K562 (cell line): ENCODE measurements around the gene UTS2R.

ENCODE experiments used
- DIDO1 ChIP-seq: fragments of 450-650 bp; IDR thresholded peaks from 2 replicates; pipeline ENCODE4 v1.6.1; 2016; ENCODE audit warnings: low read depth, missing biosample characterization, missing genetic modification characterization
- E2F4 ChIP-seq: sonication (generic); formaldehyde crosslinking; IDR thresholded peaks from 2 replicates; pipeline ENCODE4 v1.8.0; 2022; ENCODE audit warnings: mild to moderate bottlenecking, low read depth, missing genetic modification reagents
- MYC ChIP-seq, 2 experiments: fragments of 250-450 bp in 1 of 2; sonication (Bioruptor Pico) in 1 of 2; IDR thresholded peaks; 2 replicates each; pipeline versions ENCODE4 v1.5.1 to v1.6.1; 2012 to 2021; ENCODE audit warnings: low read depth in 2 of 2, borderline replicate concordance in 1 of 2, improper control_type of control experiment in 1 of 2, low read length in 1 of 2, mild to moderate bottlenecking in 1 of 2, moderate library complexity in 1 of 2
- NEUROD1 ChIP-seq: fragments of 150-350 bp; IDR thresholded peaks from 2 replicates; pipeline ENCODE4 v1.6.1; 2014; ENCODE audit warnings: borderline replicate concordance, low read length, low read depth; ENCODE audit not compliant: partially characterized antibody
- PHF8 ChIP-seq: fragments of 200-600 bp; sonication (generic); IDR thresholded peaks from 2 replicates; pipeline ENCODE4 v1.6.1; 2012; ENCODE audit warnings: mixed run types, mild to moderate bottlenecking, inconsistent platforms, low read length, moderate library complexity, borderline replicate concordance
- POU5F1 ChIP-seq: fragments of 150-350 bp; IDR thresholded peaks from 2 replicates; pipeline ENCODE4 v1.6.1; 2014; ENCODE audit warnings: borderline replicate concordance, low read length, low read depth, mild to moderate bottlenecking; ENCODE audit not compliant: partially characterized antibody
- TF ChIP-seq, protein P1 (sequence below), 3 experiments: IDR thresholded peaks in 2 of 3; conservative IDR thresholded peaks in 1 of 3; 2 replicates each; pipeline ENCODE4 v1.5.1; 2011 to 2012; ENCODE audit warnings: low read length in 3 of 3, mild to moderate bottlenecking in 3 of 3, control low read depth in 2 of 3, improper control_type of control experiment in 1 of 3, inconsistent platforms in 1 of 3, low read depth in 1 of 3, mixed read lengths in 1 of 3, moderate library complexity in 1 of 3; ENCODE audit not compliant: insufficient read depth in 2 of 3

- no peak for TF ChIP-seq E2F4 (CRISPR knock-in tag)
- TF ChIP-seq, protein P1, sequence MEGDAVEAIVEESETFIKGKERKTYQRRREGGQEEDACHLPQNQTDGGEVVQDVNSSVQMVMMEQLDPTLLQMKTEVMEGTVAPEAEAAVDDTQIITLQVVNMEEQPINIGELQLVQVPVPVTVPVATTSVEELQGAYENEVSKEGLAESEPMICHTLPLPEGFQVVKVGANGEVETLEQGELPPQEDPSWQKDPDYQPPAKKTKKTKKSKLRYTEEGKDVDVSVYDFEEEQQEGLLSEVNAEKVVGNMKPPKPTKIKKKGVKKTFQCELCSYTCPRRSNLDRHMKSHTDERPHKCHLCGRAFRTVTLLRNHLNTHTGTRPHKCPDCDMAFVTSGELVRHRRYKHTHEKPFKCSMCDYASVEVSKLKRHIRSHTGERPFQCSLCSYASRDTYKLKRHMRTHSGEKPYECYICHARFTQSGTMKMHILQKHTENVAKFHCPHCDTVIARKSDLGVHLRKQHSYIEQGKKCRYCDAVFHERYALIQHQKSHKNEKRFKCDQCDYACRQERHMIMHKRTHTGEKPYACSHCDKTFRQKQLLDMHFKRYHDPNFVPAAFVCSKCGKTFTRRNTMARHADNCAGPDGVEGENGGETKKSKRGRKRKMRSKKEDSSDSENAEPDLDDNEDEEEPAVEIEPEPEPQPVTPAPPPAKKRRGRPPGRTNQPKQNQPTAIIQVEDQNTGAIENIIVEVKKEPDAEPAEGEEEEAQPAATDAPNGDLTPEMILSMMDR (IDR thresholded peaks at IDR 0.05 in 2 of 3, conservative IDR thresholded peaks at IDR 0.05 in 1 of 3; ENCODE audit: insufficient read depth in 2 of 3, low read depth in 1 of 3, low read length in 3 of 3): no peak
- TF ChIP-seq NEUROD1: no peak
- no peak for TF ChIP-seq PHF8
- no peak for TF ChIP-seq POU5F1
- TF ChIP-seq DIDO1 (tag): no peak
- no peak for TF ChIP-seq MYC (IDR thresholded peaks at IDR 0.05; ENCODE audit: low read depth, low read length)
- no peak for TF ChIP-seq MYC (CRISPR knock-in tag; IDR thresholded peaks at IDR 0.05; ENCODE audit: borderline replicate concordance, low read depth)
These were observed 32.4 kb downstream of the UTS2R start for GRCh38 chr17:82403662-82404660.
